GM19372 (cell line): ENCODE data around the gene ATG9B.

Experiments
- ATAC-seq: cut with Tn5 transposase; IDR thresholded peaks from one replicate; pipeline ENCODE4 v1.9.1; 2021; ENCODE audit warnings: mild to moderate bottlenecking, low read depth, moderate library complexity; ENCODE audit not compliant: unreplicated experiment

Gene ATG9B

DNA sequence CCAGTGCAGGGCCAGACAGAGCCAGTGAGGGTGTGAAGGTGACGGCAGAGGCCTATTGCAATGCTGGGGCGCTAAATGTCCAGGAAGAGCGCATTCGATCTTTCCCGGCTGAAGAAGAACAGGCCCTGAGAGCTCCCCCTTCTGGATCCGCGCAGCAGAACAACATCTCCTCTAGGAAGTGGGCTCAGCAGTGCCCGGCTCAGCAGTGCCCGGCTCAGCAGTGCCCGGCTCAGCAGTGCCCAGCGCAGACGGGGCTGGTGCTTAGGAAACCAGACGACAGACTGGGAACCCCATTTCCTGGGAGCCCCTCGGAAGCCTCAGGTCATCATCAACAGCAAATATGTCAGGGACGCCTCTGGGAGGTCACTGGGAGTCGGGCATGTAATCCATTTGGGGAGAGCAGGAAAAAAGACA, 38.2 kb downstream of the ATG9B start:
- ATAC-seq, result no peak

DNA sequence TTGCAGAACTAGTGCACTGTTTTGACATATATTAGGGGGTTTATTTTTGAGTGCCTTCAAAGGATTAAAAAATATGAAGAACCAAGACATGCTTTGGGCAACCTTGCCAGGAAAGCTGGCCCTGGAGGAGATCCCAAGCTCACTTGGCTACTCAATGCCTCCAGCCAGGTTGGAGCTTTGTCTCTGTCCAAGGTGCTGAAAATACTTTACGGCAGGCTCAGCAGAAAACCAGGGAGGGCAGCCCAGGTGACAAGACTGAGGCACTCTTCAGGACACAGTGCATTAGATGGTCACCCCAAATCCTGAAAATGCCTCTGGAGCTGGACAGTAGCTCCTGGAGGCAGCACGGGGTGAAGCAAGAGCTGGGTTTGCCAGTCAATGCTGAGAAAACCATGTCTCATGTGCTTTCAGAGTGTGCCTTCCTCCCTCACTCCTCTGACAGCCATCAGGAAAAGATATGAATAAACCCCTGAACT, 40.4 kb downstream of the ATG9B start:
- no peak for ATAC-seq

DNA sequence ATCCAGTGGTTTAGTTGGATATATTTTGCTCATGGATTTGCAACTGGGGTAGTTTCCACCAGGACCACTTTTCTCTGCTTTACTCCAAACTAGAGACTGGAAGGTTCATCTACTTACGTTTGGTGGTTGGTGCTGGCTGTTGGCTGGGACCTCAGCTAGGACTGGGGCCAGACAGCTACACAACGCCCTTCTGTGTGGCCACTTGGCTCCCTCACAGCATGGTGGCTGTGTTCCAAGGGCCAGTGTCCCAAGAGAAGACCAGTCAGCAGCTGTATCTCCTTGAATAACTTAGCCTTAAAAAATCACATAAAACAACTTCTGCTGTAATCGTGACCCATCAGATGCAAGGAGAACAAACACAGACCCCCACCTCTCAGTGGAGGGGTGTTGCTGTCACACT, 41.9 kb downstream of the ATG9B start:
- no peak for ATAC-seq

DNA sequence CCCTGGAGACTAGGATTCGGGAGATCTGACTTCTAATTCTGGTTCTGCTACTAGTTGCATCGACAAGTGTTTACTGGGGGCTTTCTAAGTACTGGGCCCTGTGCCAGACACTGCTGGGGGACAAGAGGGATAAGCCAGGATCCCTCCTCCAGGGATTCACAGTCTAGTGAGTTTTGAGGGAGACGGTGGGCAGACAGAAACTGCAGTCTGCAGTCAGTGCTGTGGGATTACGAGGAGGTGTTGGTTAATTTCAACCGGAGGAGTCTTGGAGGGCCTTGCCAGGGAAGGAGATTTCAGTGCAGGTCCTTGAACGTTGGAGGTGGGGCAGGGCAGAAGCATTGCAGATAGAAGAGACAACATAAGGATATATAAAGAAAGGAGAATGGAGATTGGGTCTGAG, 42.6 kb downstream of the ATG9B start:
- no peak for ATAC-seq

DNA sequence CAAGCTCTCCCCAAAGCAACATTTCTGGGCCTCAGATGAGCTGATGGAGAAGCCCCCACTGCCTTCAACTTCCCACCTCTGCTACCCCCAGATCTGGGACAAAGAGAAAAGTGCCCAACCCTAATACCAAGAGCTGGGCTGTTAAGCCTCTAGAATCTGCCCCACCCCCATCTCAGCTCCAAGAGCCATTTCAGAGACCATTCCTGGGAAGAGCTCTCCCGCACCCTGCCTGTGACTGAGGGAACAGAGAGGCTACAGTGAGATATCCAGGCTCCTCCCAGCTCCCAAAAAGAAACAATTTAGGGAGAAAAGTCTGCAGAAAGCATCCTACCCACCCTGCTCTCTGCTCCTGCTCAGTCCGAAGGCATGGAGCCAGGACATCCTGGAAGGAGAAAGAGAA, 43.6 kb downstream of the ATG9B start:
- ATAC-seq, result no peak

DNA sequence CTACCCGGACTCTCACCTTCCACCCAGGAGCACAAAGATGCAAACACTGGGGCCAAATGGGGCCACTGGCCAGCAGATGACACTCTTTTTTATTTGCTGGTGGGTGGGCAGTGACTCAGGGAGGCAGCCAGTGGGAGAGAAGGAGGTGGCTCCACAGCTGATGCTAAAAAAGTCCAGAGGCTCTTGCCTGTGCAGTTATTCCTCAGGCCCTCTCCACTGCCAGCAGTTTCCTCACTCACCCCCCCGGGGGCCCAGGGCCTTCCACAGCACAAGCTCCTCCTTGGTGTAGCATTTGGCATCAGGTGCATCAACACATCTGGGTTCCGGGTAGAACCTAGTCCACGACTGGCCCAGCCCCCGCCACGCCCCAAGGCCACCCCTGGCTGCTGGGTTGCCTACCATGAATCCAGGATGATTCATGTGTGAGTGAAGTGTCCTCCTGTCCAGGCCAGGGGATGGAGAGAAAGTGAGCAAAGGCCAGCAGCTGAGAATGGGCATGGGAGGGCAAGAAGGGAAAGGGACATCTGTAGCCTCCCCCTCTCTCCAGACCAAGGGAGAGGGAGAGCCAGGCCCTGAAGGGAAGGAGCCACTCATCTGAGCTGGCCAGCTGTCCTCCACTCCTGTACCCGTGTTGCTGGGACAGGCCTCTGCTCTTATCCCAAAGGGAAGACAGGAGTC, 44.4 kb downstream of the ATG9B start:
- no peak for ATAC-seq

GRCh38 chr7:150978126-150978789, 46.0 kb downstream of the ATG9B start, which contains the start of gene KCNH2:
TSS of gene KCNH2 (minus strand) at chr7:150978321. CDS start at chr7:150977913, 408 bp downstream.
- ATAC-seq, result no peak

DNA sequence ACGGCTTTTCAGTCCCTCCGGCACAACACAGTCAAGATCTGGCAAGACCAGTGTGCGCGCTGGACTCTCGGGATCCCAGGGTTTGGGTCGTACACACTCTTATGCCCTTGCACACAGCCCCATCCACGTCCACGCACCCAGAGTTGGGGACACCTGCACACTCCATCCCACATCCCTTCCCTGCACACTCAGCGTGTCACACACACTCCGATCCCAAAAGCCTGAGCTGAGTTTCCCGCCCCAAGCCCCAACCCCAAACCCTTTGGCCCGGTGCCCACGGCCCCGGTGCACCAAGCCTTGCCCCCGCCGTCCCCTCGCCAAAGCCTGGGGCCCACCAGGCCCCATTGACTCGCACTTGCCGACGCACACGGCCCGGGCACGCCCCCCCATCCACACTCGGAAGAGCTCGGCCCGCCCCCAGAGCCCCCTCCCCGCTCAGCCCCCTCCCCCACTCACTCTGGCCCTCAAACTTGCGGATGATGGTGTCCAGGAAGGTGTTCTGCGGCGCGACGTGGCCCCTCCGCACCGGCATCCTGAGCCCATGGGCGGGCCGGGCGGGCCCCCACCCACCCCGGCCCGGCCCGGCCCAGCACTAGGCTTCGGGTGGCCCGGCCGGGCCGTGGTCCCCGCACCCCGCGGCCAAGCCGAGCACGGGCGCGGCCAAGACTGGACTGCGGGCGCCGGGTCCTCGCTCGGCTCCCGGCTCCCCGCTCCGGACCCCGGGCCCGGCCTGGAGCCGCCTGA, 46.7 kb downstream of the ATG9B start:
- no peak for ATAC-seq

DNA sequence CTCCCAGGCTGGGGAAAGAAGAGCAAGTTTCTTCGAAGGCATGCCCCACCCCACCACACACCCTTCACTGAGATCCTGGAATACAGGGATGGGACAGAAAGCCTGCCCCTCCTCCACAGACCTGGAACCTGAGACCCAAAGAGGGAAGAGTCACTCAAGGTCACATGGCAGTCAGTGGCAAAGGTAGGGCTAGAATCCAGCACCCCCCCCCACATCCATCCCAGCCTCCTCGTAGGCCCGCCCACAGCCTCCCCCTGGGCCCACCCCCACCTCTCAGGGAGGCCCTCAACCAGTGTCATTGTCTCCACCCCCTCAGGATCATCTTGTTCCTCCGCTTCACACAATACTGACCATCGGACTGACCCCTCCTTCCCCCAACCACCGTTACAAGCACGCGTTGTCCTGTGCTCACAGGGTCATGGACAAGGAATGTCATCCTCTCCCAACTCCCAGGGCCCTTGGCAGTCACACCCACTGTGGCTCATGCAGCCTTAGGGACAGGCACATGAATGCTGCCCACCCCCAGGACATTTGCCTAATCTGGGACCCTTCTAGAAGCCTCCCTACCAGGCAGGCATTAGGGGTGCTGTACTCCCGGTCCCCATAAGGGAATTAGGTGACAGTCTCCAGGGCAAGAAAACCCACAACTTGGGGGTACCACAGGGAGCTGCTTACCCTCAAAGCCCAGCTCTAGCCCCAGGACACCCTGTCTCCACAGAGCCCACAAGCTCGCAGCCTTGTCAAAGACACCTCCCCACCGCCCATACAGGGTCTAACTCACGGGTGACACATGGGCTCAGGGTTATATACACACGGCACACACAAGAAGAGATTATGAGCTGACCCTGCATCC, 47.5 kb downstream of the ATG9B start:
- no peak for ATAC-seq

DNA sequence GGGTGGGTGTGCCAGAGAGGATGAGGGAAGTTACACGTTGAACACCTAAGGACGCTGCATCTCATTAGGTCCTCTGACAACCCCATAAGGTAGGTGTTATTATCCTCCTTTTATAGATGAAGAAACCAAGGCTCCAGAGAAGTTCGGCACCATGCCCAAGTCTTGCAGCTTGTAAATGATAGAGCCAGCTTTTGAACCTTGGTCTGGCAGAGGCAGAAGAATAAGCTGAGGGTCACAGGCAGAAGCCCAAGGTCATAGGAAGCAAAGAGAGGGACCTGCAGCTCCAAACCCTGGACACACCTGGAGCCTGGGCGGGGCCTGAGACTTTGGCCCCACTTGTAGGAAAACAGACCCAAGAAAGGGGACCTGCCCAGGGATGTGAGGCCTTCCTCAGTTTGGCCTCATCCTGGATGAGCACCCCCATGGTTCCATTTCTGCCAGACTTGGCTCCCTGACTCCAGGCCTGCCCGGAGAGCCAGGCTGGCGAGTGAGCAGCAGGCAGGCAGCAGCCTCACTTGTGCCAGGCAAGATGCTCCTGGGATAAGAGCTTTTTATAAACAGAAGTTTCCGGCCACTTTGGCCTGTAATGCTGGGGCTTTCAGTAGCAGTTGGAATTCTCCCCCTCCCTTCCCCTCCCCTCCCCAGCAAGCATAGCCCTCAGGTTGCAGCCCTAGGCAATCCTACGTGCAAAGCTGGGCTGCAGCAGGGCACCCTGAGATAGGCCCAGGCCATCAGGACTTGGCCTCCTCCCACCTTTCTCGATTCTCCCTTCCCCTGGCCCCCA, 48.6 kb downstream of the ATG9B start:
- no peak for ATAC-seq

DNA sequence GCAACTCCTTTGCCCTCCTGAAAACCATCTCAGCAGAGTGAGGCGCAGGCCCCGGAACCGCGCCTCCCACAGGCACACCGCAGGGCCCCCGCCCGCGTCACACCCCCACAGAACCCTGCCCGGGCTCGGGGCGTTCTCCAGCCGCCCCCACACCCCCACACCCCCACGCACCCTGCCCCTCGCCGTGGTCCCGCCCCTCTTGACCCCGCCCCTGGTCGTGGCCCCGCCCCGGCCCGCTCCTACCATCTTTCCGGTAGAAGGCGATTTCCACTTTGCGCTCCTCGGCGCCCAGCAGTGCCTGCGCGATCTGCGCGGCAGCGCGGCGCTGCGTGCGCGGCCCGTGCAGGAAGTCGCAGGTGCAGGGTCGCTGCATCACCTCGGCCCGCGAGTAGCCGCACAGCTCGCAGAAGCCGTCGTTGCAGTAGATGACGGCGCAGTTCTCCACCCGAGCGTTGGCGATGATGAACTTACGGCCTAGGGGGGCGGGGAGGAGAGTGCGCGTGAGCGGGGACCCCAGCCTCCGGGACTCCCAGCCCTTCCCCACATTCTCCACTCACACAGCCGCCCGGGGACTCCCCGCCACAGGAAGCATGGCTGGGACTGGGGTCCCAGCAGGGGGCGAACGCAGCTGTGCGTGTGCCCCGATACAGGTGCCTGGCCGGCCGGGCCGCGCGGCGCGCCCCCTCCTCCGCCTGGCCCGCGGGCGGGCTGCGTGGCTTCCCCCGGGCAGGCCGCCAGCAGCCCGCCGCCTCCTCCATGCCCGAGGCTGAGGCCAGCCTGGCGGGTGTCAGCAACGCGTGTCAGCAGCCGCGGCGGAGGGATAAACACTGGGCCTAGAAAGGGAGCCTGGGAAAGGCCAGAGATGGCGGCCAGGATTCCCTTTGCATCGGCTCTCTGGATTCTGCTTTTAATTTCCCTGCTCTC, 49.6 kb downstream of the ATG9B start:
- peak; percentile 63 for ATAC-seq

GRCh38 chr7:150973571-150974451, 50.5 kb downstream of the ATG9B start:
- ATAC-seq, result peak; percentile 1

GRCh38 chr7:150972741-150973140, 51.6 kb downstream of the ATG9B start:
- no peak for ATAC-seq

GRCh38 chr7:150972023-150972468, 52.2 kb downstream of the ATG9B start:
- no peak for ATAC-seq

- ATAC-seq, result no peak
These were observed 52.9 kb downstream of the ATG9B start for GRCh38 chr7:150971242-150972022.

- no peak for ATAC-seq
These were observed 53.9 kb downstream of the ATG9B start for GRCh38 chr7:150970424-150970823.

- no peak for ATAC-seq
These were observed 54.8 kb downstream of the ATG9B start for GRCh38 chr7:150969475-150969874.
